ENCODE measurements around the gene PMEPA1. TPM values are rescaled to one million over a fixed set of nuclear protein-coding genes. Genes with fewer than 3 reads are reported as not detected.
A peak's percentile ranks its signal among the peaks of the same experiment; 100 is the strongest.

Gene PMEPA1
- total and polyA plus RNA-seq, 2 experiments from 2014 or later, result 7.3 to 15.4 TPM

- TF ChIP-seq ZNF462 (CRISPR knock-in tag; IDR thresholded peaks at IDR 0.05), result no peak
- no peak for TF ChIP-seq EZH2 (IDR thresholded peaks at IDR 0.05; ENCODE audit: low read depth, unreplicated experiment)
Measured at GRCh38 chr20:57667924-57668782, 41.7 kb downstream of the PMEPA1 start (continued).

GRCh38 chr20:57667388-57667787 lies 42.4 kb downstream of the PMEPA1 start:
- Histone ChIP-seq H3K4me2 (peak overlapping the region; percentile 20; the same call in 1 of the 2 replicates), H3K79me2 (replicated peaks; ENCODE audit: insufficient read depth) (peaks cover 90% of the 10 kb centered on the region), H3K9me2 (ENCODE audit: insufficient read depth) (no peaks in the 10 kb centered on the region), H3K4me1 (ENCODE audit: insufficient read depth) (peaks cover 15% of the 10 kb centered on the region), H3K36me3 (ENCODE audit: insufficient read depth) (no peaks in the 10 kb centered on the region), H3K27me3 (ENCODE audit: insufficient read depth) (no peaks in the 10 kb centered on the region), H2AFZ (no peak overlapping the region), H4K20me1 (replicated peaks; ENCODE audit: insufficient read depth) (peaks cover 27% of the 10 kb centered on the region; the same call in 1 of the 2 replicates), H3K27ac (ENCODE audit: low read depth) (peak overlapping the region; percentile 74; the same call in 1 of the 2 replicates), H3K4me3 (no peak overlapping the region), H3F3A (replicated peaks; ENCODE audit: low read depth) (no peaks in the 10 kb centered on the region)
- Mint-ChIP-seq H3K9me3 (no peaks in the 10 kb centered on the region; the same call in 2 of the 3 replicates), H3K27me3 (ENCODE audit: insufficient read depth, low read depth, poor library complexity) (peaks cover 15% of the 10 kb centered on the region), H3K4me1 (peaks cover 52% of the 10 kb centered on the region), H3K36me3 (ENCODE audit: low read depth) (no peaks in the 10 kb centered on the region), H3K4me3 (no peak overlapping the region), H3K27ac (peak overlapping the region; percentile 94; the same call in 1 of the 2 replicates)
- ATAC-seq (peak; percentile 27), DNase-seq (ENCODE audit: low spot score) (no peak)
- TF ChIP-seq CREB1 (CRISPR knock-in tag; IDR thresholded peaks at IDR 0.05; ENCODE audit: low read depth), result no peak
- TF ChIP-seq REST (IDR thresholded peaks at IDR 0.05; ENCODE audit: unreplicated experiment), result no peak
- no peak for TF ChIP-seq ZNF114 (CRISPR knock-in tag; IDR thresholded peaks at IDR 0.05)
- no peak for TF ChIP-seq EZH2phosphoT487 (IDR thresholded peaks at IDR 0.05; ENCODE audit: unreplicated experiment)
- no peak for TF ChIP-seq ZNF331 (CRISPR knock-in tag; IDR thresholded peaks at IDR 0.05; ENCODE audit: low read depth)
- no peak for TF ChIP-seq JUNB (IDR thresholded peaks at IDR 0.05; ENCODE audit: unreplicated experiment)

Measured in GM23338 (cell line).